HL-60/S4 (cell line): ENCODE measurements around the gene MUS81.
"Not testable (repeated sequence)": the region's sequence is repeated elsewhere in the genome, so short reads cannot be mapped to it uniquely, and the experiment has no call there.

Experiments
- in situ Hi-C: fragments of 300-500 bp; cut with MboI; formaldehyde crosslinking; loops from 2 replicates; pipeline ENCODE4 v1.14.3; 2022; ENCODE audit warnings: low sequenced_read_pairs

Gene MUS81

DNA sequence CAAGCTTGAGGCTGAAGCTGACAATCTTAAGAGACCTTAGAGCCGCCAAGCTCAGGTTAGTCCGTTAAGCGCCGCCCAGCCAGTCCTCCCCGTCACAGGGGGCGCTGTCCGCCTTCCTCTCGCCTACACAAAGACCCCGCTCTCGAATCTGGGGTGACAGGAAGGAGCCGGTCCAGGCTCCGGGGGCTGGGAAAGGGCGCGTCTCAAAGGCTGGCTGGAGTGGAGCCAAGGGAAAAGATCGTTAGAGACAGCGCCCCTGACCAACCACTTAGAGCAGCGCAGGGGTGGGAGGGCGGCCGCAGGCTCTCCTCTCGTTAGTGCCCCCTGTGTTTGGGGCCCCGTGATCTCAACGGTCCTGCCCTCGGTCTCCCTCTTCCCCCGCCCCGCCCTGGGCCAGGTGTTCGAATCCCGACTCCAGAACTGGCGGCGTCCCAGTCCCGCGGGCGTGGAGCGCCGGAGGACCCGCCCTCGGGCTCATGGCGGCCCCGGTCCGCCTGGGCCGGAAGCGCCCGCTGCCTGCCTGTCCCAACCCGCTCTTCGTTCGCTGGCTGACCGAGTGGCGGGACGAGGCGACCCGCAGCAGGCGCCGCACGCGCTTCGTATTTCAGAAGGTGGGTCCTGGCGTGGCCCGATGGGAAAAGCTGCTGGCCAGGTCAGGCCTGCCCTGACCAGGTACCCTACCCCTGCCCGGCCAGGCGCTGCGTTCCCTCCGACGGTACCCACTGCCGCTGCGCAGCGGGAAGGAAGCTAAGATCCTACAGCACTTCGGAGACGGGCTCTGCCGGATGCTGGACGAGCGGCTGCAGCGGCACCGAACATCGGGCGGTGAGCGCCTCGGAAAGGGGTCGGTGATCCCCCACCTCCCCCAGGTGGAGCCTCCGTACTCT, at the start of gene MUS81:
Gene MUS81, plus strand, starts transcription at position 156 of the 887 bp plus-strand sequence. Its CDS starts 321 bp downstream, at position 477.
- in situ Hi-C loops, result no loop called here

DNA sequence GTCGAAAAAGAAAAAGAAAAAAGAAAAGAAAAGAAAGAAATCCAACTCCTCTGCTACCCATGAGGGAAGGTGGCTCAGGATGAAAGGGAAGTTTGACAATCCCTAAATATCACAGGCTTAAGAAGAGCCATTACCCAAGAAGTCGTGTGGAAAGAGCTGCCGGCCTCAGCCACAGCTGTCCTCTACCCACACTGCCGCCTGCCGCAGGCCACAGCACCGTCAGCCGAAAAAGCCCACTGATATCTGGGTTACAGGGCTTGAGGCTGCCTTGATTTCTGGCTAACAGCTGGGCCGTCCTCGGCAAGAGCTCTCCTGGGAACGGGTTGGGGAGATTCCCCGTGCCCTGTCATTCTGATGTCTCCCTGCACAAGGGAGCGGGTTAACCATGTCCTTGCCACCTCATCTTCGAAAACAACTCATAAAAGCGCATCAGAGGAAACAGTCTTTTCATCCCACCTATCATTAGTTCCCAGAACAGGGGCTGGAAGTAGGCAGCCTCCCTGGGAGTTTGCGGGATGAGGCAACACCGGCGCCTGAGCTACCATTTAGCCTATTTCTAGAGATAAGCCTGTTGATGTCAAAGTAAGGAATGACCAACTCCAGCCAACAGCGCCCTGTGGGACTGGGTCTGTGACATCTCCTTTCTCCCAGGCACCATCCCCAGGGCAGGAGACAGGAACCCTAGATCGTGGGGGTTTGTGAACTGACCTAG, 48.3 kb upstream of the MUS81 start:
- in situ Hi-C loops, result no loop called here

- in situ Hi-C loops, result no loop called here
Measured at GRCh38 chr11:65814131-65814985, 45.9 kb upstream of the MUS81 start.

DNA sequence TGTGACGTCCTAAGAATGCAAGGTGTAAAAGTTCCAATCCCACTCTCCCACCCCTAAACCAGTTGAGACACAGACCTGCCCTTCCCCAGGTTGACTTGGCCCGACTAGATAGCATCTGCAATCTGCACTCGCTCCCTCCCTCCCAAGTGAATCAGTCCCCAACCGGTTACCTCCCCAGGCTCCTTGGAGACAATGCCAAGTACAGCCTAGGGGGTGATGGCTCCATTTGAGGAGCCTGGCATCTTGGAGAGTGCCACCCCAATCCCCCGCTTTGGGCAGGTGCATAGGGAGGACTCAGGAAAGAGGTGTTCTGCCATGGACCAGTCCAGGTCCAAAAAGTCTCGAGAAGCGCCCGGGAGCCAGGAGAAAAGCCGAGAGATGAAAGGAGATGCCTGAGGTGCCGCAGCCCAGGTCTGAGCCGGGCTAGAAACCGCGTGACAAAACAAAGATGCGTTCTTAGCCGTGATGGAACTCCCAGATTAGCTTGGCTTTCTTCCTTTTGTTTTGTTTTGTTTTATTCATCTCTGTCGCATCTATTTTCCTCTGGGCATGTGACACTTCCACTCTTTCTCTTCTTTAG, 45.2 kb upstream of the MUS81 start:
- in situ Hi-C loops, result no loop called here

DNA sequence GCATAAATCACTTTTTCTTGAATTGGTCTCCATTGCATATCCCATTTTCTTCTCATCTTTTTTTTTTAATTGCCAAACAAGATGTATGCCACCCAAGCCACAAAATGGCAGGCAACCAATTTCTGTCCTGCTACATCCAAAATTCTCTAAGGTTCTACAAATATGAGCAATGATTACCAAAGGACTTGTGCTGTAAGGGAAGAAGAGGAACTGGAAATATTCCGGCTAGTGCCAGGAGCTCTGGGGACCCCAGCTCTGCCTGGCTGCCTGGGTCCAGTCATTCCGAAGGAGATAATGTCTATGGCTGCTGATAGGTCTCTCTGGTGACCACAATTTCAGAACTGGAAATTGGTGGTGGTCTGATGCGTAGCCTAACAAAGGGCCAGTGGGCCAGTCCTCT, 43.5 kb upstream of the MUS81 start:
- in situ Hi-C loops, result no loop called here

DNA sequence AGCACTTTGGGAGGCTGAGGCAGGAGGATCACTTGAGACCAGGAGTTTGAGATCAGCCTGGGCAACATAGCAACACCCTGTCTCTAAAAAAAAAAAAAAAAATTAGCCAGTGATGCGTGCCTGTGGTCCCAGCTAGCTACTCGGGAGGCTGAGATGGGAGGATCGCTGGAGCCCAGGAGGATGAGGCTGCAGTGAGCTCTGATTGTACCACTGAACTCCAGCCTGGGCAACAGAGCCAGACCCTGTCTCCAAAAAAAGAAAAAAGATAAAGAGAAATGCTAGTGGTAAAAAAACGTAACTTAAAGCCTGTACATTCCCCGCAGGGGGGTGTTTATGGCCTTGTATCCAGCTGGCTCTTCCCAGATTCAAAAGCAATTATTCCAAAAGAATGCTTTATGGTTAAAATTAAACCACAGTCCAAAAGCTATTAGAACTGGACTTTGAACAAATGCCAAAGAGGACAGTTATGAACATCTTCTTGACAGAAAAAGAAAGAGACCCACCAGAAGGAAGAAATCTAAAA, 42.9 kb upstream of the MUS81 start:
- in situ Hi-C loops, result no loop called here

GRCh38 chr11:65817835-65818680, 42.2 kb upstream of the MUS81 start:
- in situ Hi-C loops, result no loop called here

DNA sequence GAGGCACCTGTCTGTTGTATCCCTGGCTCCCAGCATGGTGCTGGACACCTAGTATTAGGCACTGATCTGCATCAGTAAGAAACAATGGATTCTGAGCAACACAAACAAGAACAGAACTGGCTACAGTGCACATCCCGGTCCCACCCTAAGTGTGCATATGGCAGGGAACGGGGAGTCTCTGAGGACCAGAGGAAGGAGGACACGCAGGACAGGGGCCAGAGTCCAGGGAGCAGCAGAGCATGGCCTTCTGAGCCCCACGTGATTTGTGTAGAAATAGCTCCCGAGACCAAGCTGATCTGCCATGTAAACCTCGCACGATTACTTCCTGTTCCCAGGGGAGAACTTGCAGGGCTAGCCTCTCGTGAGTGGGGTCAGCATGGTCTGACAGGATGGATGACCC, 39.1 kb upstream of the MUS81 start:
- in situ Hi-C loops, result no loop called here

DNA sequence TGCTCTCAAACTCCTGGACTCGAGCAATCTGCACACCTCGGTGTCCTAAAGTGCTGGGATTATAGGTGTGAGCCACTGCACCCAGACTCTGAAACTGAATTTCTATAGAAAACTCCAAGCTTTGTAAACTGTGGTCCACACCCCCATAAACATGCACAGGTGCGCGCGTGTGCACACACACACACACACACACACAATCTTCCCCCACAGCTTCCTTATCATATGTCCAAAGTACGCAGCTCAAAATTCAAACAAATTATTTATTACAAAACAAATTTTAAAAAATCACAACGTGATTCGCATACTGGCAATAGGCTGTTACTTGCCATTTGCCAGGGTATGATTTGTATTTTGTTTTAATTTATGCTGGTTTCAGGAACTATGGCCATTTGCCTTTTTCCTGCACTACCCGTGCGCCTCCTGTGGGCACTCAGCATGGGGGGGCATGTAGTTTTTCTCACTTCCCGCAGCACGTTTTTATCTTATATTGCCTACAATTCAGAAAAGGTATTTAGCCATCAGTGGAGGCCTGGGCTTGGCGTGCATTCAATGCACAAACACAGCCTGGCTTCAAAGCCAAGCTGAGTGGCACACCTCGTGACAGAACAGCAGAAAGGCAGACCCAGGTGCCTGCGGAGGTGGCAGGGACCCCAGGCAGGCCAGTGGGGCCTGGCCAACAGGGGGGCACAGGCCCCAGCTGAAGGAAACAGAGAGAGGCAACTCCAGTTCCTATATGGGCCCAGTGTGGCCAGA, 37.3 kb upstream of the MUS81 start:
- in situ Hi-C loops, result no loop called here

DNA sequence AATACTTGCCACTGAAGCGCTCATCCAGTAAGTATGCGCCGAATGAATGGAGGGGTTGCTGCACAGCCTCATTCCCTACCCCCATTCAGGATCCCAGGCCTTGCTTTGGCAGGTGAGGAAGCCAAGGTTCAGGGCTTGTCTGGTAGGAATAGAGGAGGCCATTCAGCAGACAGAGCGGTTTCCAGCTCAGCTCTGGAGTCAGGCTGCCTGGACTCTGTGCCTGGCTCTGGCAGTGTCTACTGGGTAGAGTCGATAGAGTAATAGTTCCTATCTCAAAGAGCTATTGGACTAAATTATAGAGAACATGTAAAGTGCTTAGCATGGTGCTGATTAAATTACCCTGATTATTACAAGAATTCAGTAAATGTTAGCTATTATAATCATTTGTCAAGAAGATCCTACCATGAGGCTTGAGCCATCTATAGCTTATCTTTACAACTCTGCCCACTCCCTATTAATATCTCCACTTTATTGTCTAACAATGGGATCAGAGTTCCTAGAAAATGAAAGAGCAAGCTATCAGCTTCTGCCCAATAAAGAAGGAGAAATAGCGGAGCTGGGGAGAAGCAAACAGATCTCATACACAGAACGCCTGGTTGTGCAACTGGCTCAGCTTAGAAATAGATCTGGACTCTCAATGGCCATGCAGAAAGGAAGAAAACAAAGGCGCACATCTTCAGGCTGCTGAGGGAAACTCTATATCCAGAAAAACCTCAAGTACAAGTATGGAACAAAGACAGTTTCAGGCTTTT, 33.1 kb upstream of the MUS81 start:
- in situ Hi-C loops, result no loop called here

DNA sequence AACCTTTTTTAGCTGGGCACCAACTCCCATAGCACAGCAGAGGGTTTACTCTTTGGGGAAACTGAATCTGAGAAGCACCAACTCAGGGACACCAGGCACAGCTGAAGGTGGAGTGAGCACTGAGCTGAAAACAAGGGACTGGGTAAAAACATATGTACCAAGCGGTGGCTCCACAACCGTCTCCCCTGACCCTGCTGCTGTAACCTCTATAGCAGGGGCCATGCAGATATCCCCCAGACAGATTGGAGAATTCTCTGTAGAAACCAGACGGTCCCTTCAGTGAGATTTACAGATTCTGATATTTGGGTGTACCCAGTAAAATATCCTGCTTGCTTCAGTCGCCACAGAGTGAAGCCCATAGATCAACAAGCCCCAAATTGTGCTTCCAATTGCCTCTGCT, 30.8 kb upstream of the MUS81 start:
- in situ Hi-C loops, result no loop called here

GRCh38 chr11:65832231-65832630, 28.0 kb upstream of the MUS81 start:
- in situ Hi-C loops, result not testable (repeated sequence)

GRCh38 chr11:65833297-65834030, 26.8 kb upstream of the MUS81 start, which contains the start of gene SNX32:
TSS of gene SNX32 (plus strand) at chr11:65833963. CDS start at chr11:65834066, 103 bp downstream.
- in situ Hi-C loops, result no loop called here

GRCh38 chr11:65834202-65834601, 26.0 kb upstream of the MUS81 start:
- in situ Hi-C loops, result no loop called here

DNA sequence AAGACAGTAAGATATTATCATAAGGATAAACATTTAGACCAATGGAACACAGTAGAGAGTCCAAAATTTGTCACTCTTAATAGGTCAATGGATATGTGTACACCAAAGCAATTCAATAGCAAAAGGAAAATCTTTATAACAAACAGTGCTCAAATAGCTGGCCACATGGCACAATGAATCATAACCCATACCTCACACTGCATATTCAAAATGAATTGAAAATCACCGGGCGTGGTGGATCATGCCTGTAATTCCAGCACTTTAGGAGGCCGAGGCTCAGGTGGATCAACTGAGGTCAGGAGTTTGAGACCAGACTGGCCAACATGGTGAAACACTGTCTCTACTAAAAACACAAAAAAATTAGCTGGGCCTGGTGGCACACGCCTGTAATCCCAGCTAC, 18.1 kb upstream of the MUS81 start:
- in situ Hi-C loops, result no loop called here

DNA sequence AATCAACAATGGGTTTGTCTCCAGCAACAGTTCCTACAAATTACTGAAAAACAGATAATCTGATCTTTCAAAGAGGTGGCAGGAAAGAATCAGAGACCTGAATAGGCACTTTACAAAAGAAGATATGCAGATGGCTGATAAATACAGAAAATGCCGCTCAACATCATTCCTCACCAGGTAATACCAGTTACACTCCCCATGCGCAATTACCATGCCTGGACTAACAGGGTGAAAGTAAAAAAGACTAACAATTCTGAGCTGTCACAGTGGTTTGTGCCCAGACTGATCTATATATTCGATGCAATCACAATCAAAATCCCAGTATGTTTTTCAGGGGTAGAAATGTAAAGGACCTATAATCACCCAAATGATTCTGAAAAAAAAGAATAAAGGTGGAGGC, 16.4 kb upstream of the MUS81 start:
- in situ Hi-C loops, result no loop called here

GRCh38 chr11:65844231-65844872, 15.9 kb upstream of the MUS81 start:
- in situ Hi-C loops, result no loop called here
